GM11168 (cell line): Measurements from ENCODE around the gene SLC39A8.

ENCODE experiments used
- in situ Hi-C: fragments of 300-500 bp; cut with MboI; formaldehyde crosslinking; loops from one replicate; pipeline ENCODE4 v1.12.0; 2022; ENCODE audit warnings: low sequenced_read_pairs; ENCODE audit not compliant: unreplicated experiment

Gene SLC39A8

DNA sequence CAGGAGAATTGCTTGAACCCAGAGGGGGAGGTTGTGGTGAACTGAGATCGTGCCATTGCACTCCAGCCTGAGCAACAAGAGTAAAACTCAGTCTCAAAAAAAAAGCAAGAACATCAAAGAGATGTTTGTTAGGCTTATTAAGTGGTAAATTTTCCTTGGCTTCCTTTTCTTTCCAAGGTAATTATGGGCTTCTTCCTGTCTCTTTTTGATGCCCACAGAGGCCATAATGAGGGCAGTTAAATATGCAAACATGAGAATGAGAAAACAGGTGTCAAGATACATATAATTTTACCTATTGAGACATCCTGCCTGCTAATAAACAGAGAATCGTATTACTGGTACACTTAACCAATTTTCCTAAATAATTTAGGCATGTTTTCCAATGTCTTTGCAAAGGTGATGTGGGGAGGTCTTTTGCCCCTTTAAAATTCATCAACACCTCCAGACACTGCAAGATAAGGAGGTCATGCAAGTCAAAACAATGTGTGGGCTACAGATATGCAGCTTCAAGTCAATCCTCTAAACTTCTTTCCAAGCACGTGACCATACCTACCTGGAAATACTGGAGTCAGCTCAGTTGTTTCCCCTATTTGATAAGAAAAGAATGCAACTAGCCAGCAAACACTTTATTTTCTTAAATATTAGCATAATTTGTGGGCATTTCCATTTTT, 2.7 kb downstream of the SLC39A8 start:
- in situ Hi-C loops: loop anchor here (10.0 kb wide), 2 partner anchors 82 to 672 kb away; partner anchors contain the start of gene SLC9B1

- in situ Hi-C loops: loop anchor here (10.0 kb wide), 2 partner anchors 84 to 674 kb away; partner anchors contain the start of gene SLC9B1
Observed at GRCh38 chr4:102341201-102341600, 4.1 kb downstream of the SLC39A8 start.

GRCh38 chr4:102339018-102339417, 6.3 kb downstream of the SLC39A8 start:
- in situ Hi-C loops: no loop called here

DNA sequence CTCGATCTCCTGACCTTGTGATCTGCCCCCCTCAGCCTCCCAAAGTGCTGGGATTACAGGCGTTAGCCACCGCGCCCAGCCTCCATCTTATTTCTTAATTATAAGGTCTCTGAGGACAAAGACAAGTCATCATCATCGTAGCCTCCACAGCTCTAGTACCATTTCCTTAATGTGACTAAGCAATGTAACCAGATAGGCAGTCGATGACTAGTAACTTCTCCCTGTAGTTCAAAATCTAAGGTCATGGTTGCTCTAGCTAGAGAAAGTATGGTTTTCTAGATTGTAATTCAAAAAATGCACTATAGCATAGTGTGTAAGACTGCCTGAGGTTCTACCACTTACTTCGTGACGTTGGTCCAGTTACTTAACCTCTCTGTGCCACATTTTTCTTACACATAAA, 6.9 kb downstream of the SLC39A8 start:
- in situ Hi-C loops: no loop called here

- in situ Hi-C loops: no loop called here
Observed at GRCh38 chr4:102335616-102336015, 9.7 kb downstream of the SLC39A8 start.

DNA sequence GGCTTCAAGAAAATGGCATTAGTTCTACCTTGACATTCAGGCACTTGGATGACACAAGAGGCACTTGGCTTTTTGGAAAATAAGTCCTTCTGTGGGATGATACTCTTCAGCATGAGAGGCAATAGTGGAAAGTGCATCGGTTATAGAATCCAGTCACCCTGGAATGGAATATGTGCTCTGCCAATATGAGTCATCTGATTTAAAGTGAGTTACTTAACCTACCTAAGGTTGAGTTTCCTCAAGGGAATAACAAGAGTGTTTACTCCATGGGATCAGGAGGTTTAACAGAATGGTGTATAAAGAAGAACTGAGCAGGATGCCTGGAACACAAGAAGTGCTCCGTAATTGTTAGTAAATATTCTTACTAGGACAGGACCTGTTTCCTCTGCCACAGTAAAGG, 10.7 kb downstream of the SLC39A8 start:
- in situ Hi-C loops: no loop called here

DNA sequence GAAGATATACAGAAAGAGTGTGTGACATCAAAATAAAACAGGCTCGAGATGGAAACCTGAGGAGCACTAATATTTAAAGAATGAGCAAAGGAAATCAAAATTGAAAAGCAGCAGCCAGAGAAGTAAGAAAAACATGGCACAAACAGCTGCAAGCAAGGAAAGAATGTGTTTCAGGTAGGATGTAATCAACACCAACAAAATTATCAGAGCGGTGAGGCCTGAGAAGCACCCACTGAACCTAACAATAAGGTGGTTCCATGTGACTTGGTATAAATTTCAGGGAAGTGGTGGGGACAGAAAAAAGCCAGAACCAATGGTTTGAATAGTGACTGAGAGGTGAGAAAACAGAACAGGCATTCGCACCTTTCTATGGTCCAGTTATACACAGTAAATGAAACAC, 11.5 kb downstream of the SLC39A8 start:
- in situ Hi-C loops: no loop called here

- in situ Hi-C loops: no loop called here
Observed at GRCh38 chr4:102328045-102328444, 17.2 kb downstream of the SLC39A8 start.

- in situ Hi-C loops: no loop called here
Observed at GRCh38 chr4:102326951-102327350, 18.3 kb downstream of the SLC39A8 start.

GRCh38 chr4:102324730-102325129, 20.6 kb downstream of the SLC39A8 start:
- in situ Hi-C loops: no loop called here

GRCh38 chr4:102322736-102323135, 22.5 kb downstream of the SLC39A8 start:
- in situ Hi-C loops: no loop called here

- in situ Hi-C loops: no loop called here
Observed at GRCh38 chr4:102321260-102321995, 23.9 kb downstream of the SLC39A8 start.

- in situ Hi-C loops: no loop called here
Observed at GRCh38 chr4:102319594-102319993, 25.7 kb downstream of the SLC39A8 start.

DNA sequence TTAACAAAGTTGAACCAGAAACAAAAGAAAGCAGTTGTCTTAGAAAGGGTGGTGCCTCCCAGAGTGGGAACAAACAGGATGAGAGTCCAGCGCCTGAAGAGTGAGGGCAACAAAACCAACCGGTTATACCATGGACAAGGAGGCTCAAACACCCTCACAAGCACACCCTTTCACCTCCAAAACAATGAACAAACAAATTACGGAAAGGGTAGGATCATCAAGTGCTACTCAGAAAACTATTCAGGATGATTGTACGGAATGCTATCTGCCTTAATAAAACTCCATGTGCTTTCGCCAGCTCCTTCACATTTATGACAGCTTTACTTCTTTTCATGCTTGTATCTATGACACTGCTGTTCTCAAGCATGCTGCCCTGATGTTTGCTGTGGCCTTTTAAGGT, 26.8 kb downstream of the SLC39A8 start:
- in situ Hi-C loops: no loop called here

- in situ Hi-C loops: no loop called here
Observed at GRCh38 chr4:102318105-102318504, 27.2 kb downstream of the SLC39A8 start.

DNA sequence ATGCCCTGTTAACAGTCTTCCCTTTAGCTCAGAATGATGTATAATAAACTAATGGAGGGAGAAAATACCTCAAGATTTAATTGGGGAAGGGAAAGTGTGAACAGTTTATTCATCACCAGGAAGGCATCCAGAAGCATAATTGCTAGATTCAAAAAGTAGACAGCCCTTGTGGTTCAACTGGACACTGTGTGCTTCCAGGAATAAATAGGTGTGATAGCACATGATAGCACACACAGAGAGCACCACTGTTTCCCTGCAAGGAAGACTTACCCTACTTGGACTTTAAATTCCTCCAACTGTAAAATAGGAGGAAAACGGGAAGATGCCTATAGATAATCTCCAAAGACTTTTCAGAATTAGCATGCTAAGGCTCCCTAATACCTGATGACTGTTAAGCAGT, 27.8 kb downstream of the SLC39A8 start:
- in situ Hi-C loops: no loop called here

- in situ Hi-C loops: no loop called here
Observed at GRCh38 chr4:102316585-102316984, 28.7 kb downstream of the SLC39A8 start.

DNA sequence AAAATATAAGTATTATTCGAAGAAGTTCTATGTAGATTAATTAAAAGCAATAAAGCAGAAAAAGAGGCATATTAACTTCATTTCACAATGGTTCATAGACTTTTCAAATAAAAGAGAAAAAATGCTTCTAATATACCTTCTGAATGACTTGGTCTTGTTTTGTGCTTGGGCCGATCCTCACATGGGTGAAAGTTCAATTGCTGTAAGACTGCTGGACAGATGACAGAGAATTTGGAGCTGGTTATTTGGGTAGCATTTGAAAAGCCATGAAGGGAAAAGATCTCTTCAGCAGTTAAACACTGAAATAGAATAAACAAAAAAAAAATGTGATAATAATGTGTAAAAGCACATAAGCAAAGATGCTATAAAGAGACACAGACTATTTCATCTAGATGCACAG, 29.8 kb downstream of the SLC39A8 start:
- in situ Hi-C loops: no loop called here

- in situ Hi-C loops: no loop called here
Observed at GRCh38 chr4:102312417-102312816, 32.9 kb downstream of the SLC39A8 start.

DNA sequence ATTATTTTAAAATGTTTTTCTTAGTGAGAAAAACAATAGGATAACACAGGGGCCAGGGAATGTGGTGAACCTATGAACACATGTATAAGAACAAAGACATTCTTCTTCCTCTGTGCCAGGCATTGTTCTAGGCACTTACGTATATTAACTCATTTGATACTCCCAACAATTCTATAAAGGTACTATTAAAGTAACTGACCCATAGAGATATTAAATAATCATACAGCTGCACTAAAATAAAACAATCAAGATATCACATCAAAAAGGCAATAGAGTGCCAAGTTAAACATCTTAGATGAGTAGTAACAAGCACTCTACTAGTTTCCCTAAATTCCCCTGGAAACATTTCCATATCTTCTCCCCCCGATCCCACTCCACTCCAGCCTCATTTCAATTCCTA, 33.4 kb downstream of the SLC39A8 start:
- in situ Hi-C loops: no loop called here

GRCh38 chr4:102311407-102311806, 33.9 kb downstream of the SLC39A8 start:
- in situ Hi-C loops: no loop called here
